HEK293 (cell line): Measurements from ENCODE around the gene PTPN6.

Experiments
- ZNF274 ChIP-seq, 2 experiments: fragments of 200-500 bp in 1 of 2; fragments of 450-650 bp in 1 of 2; sonication (Bioruptor generic) in 1 of 2; formaldehyde crosslinking in 1 of 2; IDR thresholded peaks; 2 replicates each; pipeline versions ENCODE4 v1.5.1 to v1.6.1; 2014 to 2016; ENCODE audit warnings: borderline replicate concordance in 1 of 2, inconsistent platforms in 1 of 2, low read length in 1 of 2, missing biosample characterization in 1 of 2, missing genetic modification characterization in 1 of 2
- ZNF768 ChIP-seq: fragments of 450-650 bp; formaldehyde crosslinking; IDR thresholded peaks from 2 replicates; pipeline ENCODE4 v1.5.1; 2018; ENCODE audit warnings: missing biosample characterization, mild to moderate bottlenecking, missing genetic modification characterization
- TF ChIP-seq, protein P1 (sequence below): fragments of 450-650 bp; formaldehyde crosslinking; IDR thresholded peaks from 2 replicates; pipeline ENCODE4 v1.5.1; 2016; ENCODE audit warnings: missing biosample characterization, missing genetic modification characterization

GRCh38 chr12:6963016-6963731, 12.0 kb downstream of the PTPN6 start:
- TF ChIP-seq, protein P1, sequence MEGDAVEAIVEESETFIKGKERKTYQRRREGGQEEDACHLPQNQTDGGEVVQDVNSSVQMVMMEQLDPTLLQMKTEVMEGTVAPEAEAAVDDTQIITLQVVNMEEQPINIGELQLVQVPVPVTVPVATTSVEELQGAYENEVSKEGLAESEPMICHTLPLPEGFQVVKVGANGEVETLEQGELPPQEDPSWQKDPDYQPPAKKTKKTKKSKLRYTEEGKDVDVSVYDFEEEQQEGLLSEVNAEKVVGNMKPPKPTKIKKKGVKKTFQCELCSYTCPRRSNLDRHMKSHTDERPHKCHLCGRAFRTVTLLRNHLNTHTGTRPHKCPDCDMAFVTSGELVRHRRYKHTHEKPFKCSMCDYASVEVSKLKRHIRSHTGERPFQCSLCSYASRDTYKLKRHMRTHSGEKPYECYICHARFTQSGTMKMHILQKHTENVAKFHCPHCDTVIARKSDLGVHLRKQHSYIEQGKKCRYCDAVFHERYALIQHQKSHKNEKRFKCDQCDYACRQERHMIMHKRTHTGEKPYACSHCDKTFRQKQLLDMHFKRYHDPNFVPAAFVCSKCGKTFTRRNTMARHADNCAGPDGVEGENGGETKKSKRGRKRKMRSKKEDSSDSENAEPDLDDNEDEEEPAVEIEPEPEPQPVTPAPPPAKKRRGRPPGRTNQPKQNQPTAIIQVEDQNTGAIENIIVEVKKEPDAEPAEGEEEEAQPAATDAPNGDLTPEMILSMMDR, result no peak
- no peak for TF ChIP-seq ZNF274 (IDR thresholded peaks at IDR 0.05; ENCODE audit: low read length)
- TF ChIP-seq ZNF274 (tag by site-specific recombination; IDR thresholded peaks at IDR 0.05; ENCODE audit: borderline replicate concordance), result no peak
- no peak for TF ChIP-seq ZNF768 (tag by site-specific recombination)
